Hepatocyte (in vitro differentiated cells): ENCODE measurements around the gene KLHL12.

Experiments
- CTCF ChIP-seq: fragments of 200-600 bp; sonication (generic); IDR thresholded peaks from 2 replicates; pipeline ENCODE4 v1.5.1; 2016; ENCODE audit warnings: antibody characterized with exemption, mild to moderate bottlenecking; ENCODE audit not compliant: poor library complexity
- EZH2phosphoT487 ChIP-seq: fragments of 200-600 bp; sonication (generic); IDR thresholded peaks from one replicate; pipeline ENCODE4 v1.6.1; 2018; ENCODE audit warnings: antibody characterized with exemption, mild to moderate bottlenecking, low read depth, moderate library complexity; ENCODE audit not compliant: unreplicated experiment, severe bottlenecking

- TF ChIP-seq CTCF (no peak), EZH2phosphoT487 (no peak)
Observed at GRCh38 chr1:202892501-202892900, 34.5 kb downstream of the KLHL12 start.
